ENCODE results near the gene SALL4. TPM values are rescaled to one million over a fixed set of nuclear protein-coding genes. Genes with fewer than 3 reads are reported as not detected.

The SALL4 gene
- total and polyA plus RNA-seq, 2 of the 8 experiments (the other 6 are each of a cell fraction or from before 2014, with no cell fraction given): 108 to 235 TPM

GRCh38 chr20:51740838-51741237, 61.5 kb downstream of the SALL4 start:
- no peak overlapping the region for H2BK120ac ChIP-seq (replicated peaks; ENCODE audit: low read depth, low read length)
- H2BK20ac ChIP-seq (ENCODE audit: low read length): no peak overlapping the region
- H3K4me2 ChIP-seq (ENCODE audit: insufficient read depth in 1 of 2, low read depth in 2 of 2, low read length in 2 of 2): no peak overlapping the region
- H4K5ac ChIP-seq (ENCODE audit: insufficient read length, low read depth, low read length): no peak overlapping the region
- no peak overlapping the region; the same call in 1 of the 2 replicates for H2BK5ac ChIP-seq (ENCODE audit: low read depth, low read length)
- H4K91ac ChIP-seq (replicated peaks; ENCODE audit: insufficient read length, low read length): no peak overlapping the region
- H3K4ac ChIP-seq (replicated peaks; ENCODE audit: insufficient read length, low read depth, low read length): no peak overlapping the region
- no peak for TF ChIP-seq RAD21 (IDR thresholded peaks at IDR 0.05 in 1 of 2, conservative IDR thresholded peaks at IDR 0.05 in 1 of 2; ENCODE audit: low read depth in 2 of 2, low read length in 2 of 2)
- ChIA-PET CTCF (ENCODE audit: partially characterized antibody) (interaction anchor here (0.6 to 1.0 kb wide), 2 partner anchors 17 to 342 kb away, joined by 3 read pairs; no protein-coding TSS in a partner anchor), POLR2A (ENCODE audit: partially characterized antibody) (interaction anchor here (0.6 kb wide), 1 partner anchor 11 kb away, joined by 3 read pairs; no protein-coding TSS in a partner anchor)
- no peak overlapping the region for H3K56ac ChIP-seq (replicated peaks; ENCODE audit: insufficient read length, low read depth, low read length)
- 0 out of 2 replicates have a peak overlapping the region, but pooled peaks have one; percentile 82 for H2AK5ac ChIP-seq (ENCODE audit: low read depth, low read length)
- H3K79me1 ChIP-seq (ENCODE audit: low read depth, low read length): no peaks in the 10 kb centered on the region; the same call in 1 of the 2 replicates
- H3K14ac ChIP-seq (ENCODE audit: insufficient read length): no peak overlapping the region
- H2BK12ac ChIP-seq (ENCODE audit: low read depth, low read length): no peak overlapping the region
- H3K79me2 ChIP-seq (ENCODE audit: control insufficient read depth in 1 of 2, insufficient read depth in 2 of 2, low read length in 2 of 2): no peaks in the 10 kb centered on the region
- H2AFZ ChIP-seq (ENCODE audit: low read length): no peak overlapping the region
- FAIRE-seq (no peak), DNase-seq (ENCODE audit: low read depth in 1 of 2, low spot score in 2 of 2) (no peak)
- H3K23me2 ChIP-seq (ENCODE audit: low read depth, low read length): no peaks in the 10 kb centered on the region
- H4K20me1 ChIP-seq (replicated peaks in 1 of 2; ENCODE audit: control insufficient read depth in 1 of 2, insufficient read depth in 2 of 2, low read length in 2 of 2): peaks cover 0 to 3% of the 10 kb centered on the region in 2 experiments
- H4K8ac ChIP-seq (ENCODE audit: extremely low read depth, insufficient read depth, low read length): no peak overlapping the region
- no peak overlapping the region for H3K18ac ChIP-seq (ENCODE audit: extremely low read depth, low read length)
- H3K27me3 ChIP-seq (replicated peaks in 1 of 4; ENCODE audit: control insufficient read depth in 3 of 4, extremely low read depth in 1 of 4, insufficient read depth in 3 of 4, low read length in 3 of 4): no peaks in the 10 kb centered on the region
- H3K4me1 ChIP-seq (replicated peaks in 1 of 4; ENCODE audit: control insufficient read depth in 3 of 4, insufficient read depth in 4 of 4, low read length in 3 of 4): 0 out of 7 replicates have a peak, but pooled peaks cover 0 to 2% (median 0%) of the 10 kb centered on the region in 4 experiments
- H3K4me3 ChIP-seq (ENCODE audit: extremely low read depth in 1 of 4, insufficient read depth in 2 of 4, low read depth in 3 of 4, low read length in 4 of 4): no peak overlapping the region
- no peak overlapping the region for H3K23ac ChIP-seq (ENCODE audit: insufficient read length)
- peak overlapping the region; percentile 90; the same call in 1 of the 2 replicates for H2BK15ac ChIP-seq (ENCODE audit: low read length)
- no peaks in the 10 kb centered on the region for H3K36me3 ChIP-seq (ENCODE audit: control insufficient read depth in 2 of 4, insufficient read depth in 4 of 4, low read length in 3 of 4)
- H3K27ac ChIP-seq (ENCODE audit: low read depth, low read length): no peak overlapping the region
- WGBS, 2 experiments (ENCODE audit: extremely low coverage in 1 of 2, insufficient coverage in 1 of 2, insufficient read length in 1 of 2, insufficient replicate concordance in 2 of 2, low coverage in 1 of 2, low lambda C conversion rate in 2 of 2, missing lambda C conversion rate in 1 of 2): 88% methylated on average over 3 of the region's 3 CpGs; no CpG with 5 or more reads in 1 of the 2 experiments
- no peak overlapping the region for H3K9ac ChIP-seq (replicated peaks in 1 of 4; ENCODE audit: extremely low read depth in 1 of 4, low read depth in 3 of 4, low read length in 3 of 4)
- H3K9me3 ChIP-seq (ENCODE audit: insufficient read depth in 2 of 2, low read depth in 1 of 2, low read length in 1 of 2): no peaks in the 10 kb centered on the region
